ENCODE data around the gene SCARB1.

SCARB1 gene

GRCh38 chr12:124790650-124791400, 72.8 kb downstream of the SCARB1 start:
- DNase-seq: no peak

- no peak for DNase-seq
These were observed 74.6 kb downstream of the SCARB1 start for GRCh38 chr12:124788936-124789555.

- no peak for DNase-seq
These were observed 77.4 kb downstream of the SCARB1 start for GRCh38 chr12:124786061-124786964.

- DNase-seq: no peak
These were observed 78.6 kb downstream of the SCARB1 start for GRCh38 chr12:124784871-124785572.

GRCh38 chr12:124783087-124783486, 80.6 kb downstream of the SCARB1 start:
- DNase-seq: no peak

- no peak for DNase-seq
These were observed 81.5 kb downstream of the SCARB1 start for GRCh38 chr12:124782132-124782531.

- DNase-seq: no peak
These were observed 82.6 kb downstream of the SCARB1 start for GRCh38 chr12:124780752-124781685.

GRCh38 chr12:124780336-124780735, 83.3 kb downstream of the SCARB1 start:
- no peak for DNase-seq

GRCh38 chr12:124779161-124780141, 84.2 kb downstream of the SCARB1 start:
- no peak for DNase-seq

- peak; percentile 70 for DNase-seq
These were observed 85.3 kb downstream of the SCARB1 start for GRCh38 chr12:124778411-124778810.

GRCh38 chr12:124777399-124778372, 86.0 kb downstream of the SCARB1 start:
- no peak for DNase-seq

GRCh38 chr12:124776125-124776513, 87.5 kb downstream of the SCARB1 start:
- DNase-seq: no peak

- DNase-seq: peak; percentile 98
These were observed 89.0 kb downstream of the SCARB1 start for GRCh38 chr12:124774462-124775167.

- DNase-seq: peak; percentile 80
These were observed 89.6 kb downstream of the SCARB1 start for GRCh38 chr12:124774054-124774461.

- no peak for DNase-seq
These were observed 91.1 kb downstream of the SCARB1 start for GRCh38 chr12:124772289-124773170.

- DNase-seq: peak; percentile 88
These were observed 92.0 kb downstream of the SCARB1 start for GRCh38 chr12:124771462-124772288.

All from activated CD4-positive, alpha-beta T cell treated with anti-CD3 and anti-CD28 coated beads, Interleukin-10, Interleukin-2, amounts not matched to agents 100 ng/mL and 50 ng/mL, durations not matched to agents 16 hours and 8 hours (primary cell).